ENCODE data around the gene RAD51B.

The RAD51B gene

GRCh38 chr14:68586896-68587751 is 767.5 kb downstream of the RAD51B start:
- Histone ChIP-seq H3K9me3 (ENCODE audit: severe bottlenecking) (no peaks in the 10 kb centered on the region), H3K27me3 (ENCODE audit: insufficient read depth, poor library complexity, severe bottlenecking) (no peaks in the 10 kb centered on the region), H3K27ac (ENCODE audit: poor library complexity, severe bottlenecking) (peak overlapping the region; percentile 36), H3K36me3 (ENCODE audit: low read depth) (no peaks in the 10 kb centered on the region), H3K4me3 (ENCODE audit: severe bottlenecking) (no peak overlapping the region), H3K4me1 (ENCODE audit: insufficient read depth, poor library complexity, severe bottlenecking) (peaks cover 13% of the 10 kb centered on the region)
- peak; percentile 66; the same call in 2 of the 3 replicates for ATAC-seq (ENCODE audit: low read depth)
- DNase-seq (ENCODE audit: low spot score), result no peak
- no peak for TF ChIP-seq CTCF (IDR thresholded peaks at IDR 0.05; ENCODE audit: poor library complexity, severe bottlenecking)

- H3K4me1 ChIP-seq (ENCODE audit: insufficient read depth, poor library complexity, severe bottlenecking), result peaks cover 13% of the 10 kb centered on the region
- DNase-seq (ENCODE audit: low spot score) (no peak), ATAC-seq (ENCODE audit: low read depth) (no peak)
- H3K4me3 ChIP-seq (ENCODE audit: severe bottlenecking), result no peak overlapping the region
- no peaks in the 10 kb centered on the region for H3K36me3 ChIP-seq (ENCODE audit: low read depth)
- H3K9me3 ChIP-seq (ENCODE audit: severe bottlenecking), result no peaks in the 10 kb centered on the region
- no peak for TF ChIP-seq CTCF (IDR thresholded peaks at IDR 0.05; ENCODE audit: poor library complexity, severe bottlenecking)
- H3K27ac ChIP-seq (ENCODE audit: poor library complexity, severe bottlenecking), result peak overlapping the region; percentile 36
- H3K27me3 ChIP-seq (ENCODE audit: insufficient read depth, poor library complexity, severe bottlenecking), result no peaks in the 10 kb centered on the region
These were observed 768.4 kb downstream of the RAD51B start for GRCh38 chr14:68587931-68588330.

- TF ChIP-seq CTCF (IDR thresholded peaks at IDR 0.05; ENCODE audit: poor library complexity, severe bottlenecking), result no peak
- DNase-seq (ENCODE audit: low spot score) (no peak), ATAC-seq (ENCODE audit: low read depth) (no peak)
- Histone ChIP-seq H3K9me3 (ENCODE audit: severe bottlenecking) (no peaks in the 10 kb centered on the region), H3K36me3 (ENCODE audit: low read depth) (no peaks in the 10 kb centered on the region), H3K27me3 (ENCODE audit: insufficient read depth, poor library complexity, severe bottlenecking) (no peaks in the 10 kb centered on the region), H3K27ac (ENCODE audit: poor library complexity, severe bottlenecking) (no peak overlapping the region), H3K4me3 (ENCODE audit: severe bottlenecking) (no peak overlapping the region), H3K4me1 (ENCODE audit: insufficient read depth, poor library complexity, severe bottlenecking) (peaks cover 11% of the 10 kb centered on the region)
These were observed 770.0 kb downstream of the RAD51B start for GRCh38 chr14:68589447-68590200.

GRCh38 chr14:68590201-68590522 is 770.6 kb downstream of the RAD51B start:
- Histone ChIP-seq H3K4me1 (ENCODE audit: insufficient read depth, poor library complexity, severe bottlenecking) (peaks cover 8% of the 10 kb centered on the region), H3K36me3 (ENCODE audit: low read depth) (no peaks in the 10 kb centered on the region), H3K27ac (ENCODE audit: poor library complexity, severe bottlenecking) (no peak overlapping the region), H3K4me3 (ENCODE audit: severe bottlenecking) (no peak overlapping the region), H3K27me3 (ENCODE audit: insufficient read depth, poor library complexity, severe bottlenecking) (no peaks in the 10 kb centered on the region), H3K9me3 (ENCODE audit: severe bottlenecking) (no peaks in the 10 kb centered on the region)
- DNase-seq (ENCODE audit: low spot score) (no peak), ATAC-seq (ENCODE audit: low read depth) (no peak)
- TF ChIP-seq CTCF (IDR thresholded peaks at IDR 0.05; ENCODE audit: poor library complexity, severe bottlenecking), result no peak

Data from RWPE2 (cell line).